Sigmoid colon (tissue), 7 donors: ENCODE results near the gene POLR1A. TPM values are rescaled to one million over a fixed set of nuclear protein-coding genes. Genes with fewer than 3 reads are reported as not detected.

Experiments used
- DNase-seq: peaks from one replicate; pipeline ENCODE4 v3.0.0-alpha.2; 2019
- H3K27ac ChIP-seq, 4 donors: fragments of 200-600 bp; sonication (generic); one replicate each; pipeline ENCODE4 v1.5.1; 2016 to 2019; ENCODE audit warnings: mild to moderate bottlenecking in 1 of 4
- H3K27me3 ChIP-seq, 3 donors: fragments of 200-600 bp; sonication (generic); one replicate each; pipeline ENCODE4 v1.5.1; 2019; ENCODE audit warnings: mild to moderate bottlenecking in 1 of 3
- H3K36me3 ChIP-seq, 4 donors: fragments of 200-600 bp; sonication (generic); one replicate each; pipeline ENCODE4 v1.5.1; 2016 to 2019
- H3K4me1 ChIP-seq, 4 donors: fragments of 200-600 bp; sonication (generic); one replicate each; pipeline ENCODE4 v1.5.1; 2017 to 2019
- H3K4me3 ChIP-seq, 4 donors: fragments of 200-600 bp; sonication (generic); one replicate each; pipeline ENCODE4 v1.5.1; 2017 to 2019; ENCODE audit warnings: mild to moderate bottlenecking in 2 of 4, moderate library complexity in 1 of 4
- H3K9me3 ChIP-seq, 4 donors: fragments of 200-600 bp in 3 of 4; sonication (generic) in 3 of 4; one replicate each; pipeline versions ENCODE4 v1.5.1 to v1.6.1; 2013 to 2019
- EP300 ChIP-seq, 4 donors: sonication (generic); formaldehyde crosslinking; IDR thresholded peaks; one replicate each; pipeline ENCODE4 v1.6.1; 2017; ENCODE audit warnings: antibody characterized with exemption in 4 of 4
- POLR2A ChIP-seq, 2 donors: fragments of 450-650 bp; IDR thresholded peaks; one replicate each; pipeline ENCODE4 v1.6.1; 2016; ENCODE audit warnings: antibody characterized with exemption in 2 of 2, mild to moderate bottlenecking in 2 of 2, moderate library complexity in 2 of 2
- POLR2AphosphoS5 ChIP-seq, 4 donors: sonication (generic); formaldehyde crosslinking; IDR thresholded peaks; one replicate each; pipeline ENCODE4 v1.6.1; 2017; ENCODE audit warnings: antibody characterized with exemption in 4 of 4
- WGBS, 2 donors: extraction: QIAGEN DNeasy Blood & Tissue Kit; methylation state at CpG; one replicate each; pipeline ENCODE4 v1.1.7; 2013; 5-methylcytosine and 5-hydroxymethylcytosine counted together
- intact Hi-C: fragments of 100-400 bp; cut with DNase I; formaldehyde crosslinking; loops from one replicate; pipeline ENCODE4 v1.15.1; 2023
- polyA plus RNA-seq, 3 donors: library from polyadenylated mRNA; stranded (reverse); fragments of 200-250 nt; gene quantifications; one replicate each; pipeline ENCODE4 v1.2.3, GENCODE V29; 2013
- total RNA-seq, 4 donors: library from RNA; depleted of rRNA; stranded (reverse); fragments of >200 nt; gene quantifications; one replicate each; pipeline ENCODE4 v1.1.0, GENCODE V29; 2016
- TF ChIP-seq, protein P1 (sequence below), 4 experiments: fragments of 450-650 bp in 3 of 4; fragments of 200-600 bp in 1 of 4; IDR thresholded peaks; one replicate each; pipeline ENCODE4 v1.5.1; 2016 to 2019; ENCODE audit warnings: antibody characterized with exemption in 4 of 4, mild to moderate bottlenecking in 3 of 4, moderate library complexity in 2 of 4
- donor health status: healthy with polysubstance abuse.
- donor health status: Bipolar disorder and iron deficiency.
- donor health status: healthy.

POLR1A gene
- total and polyA plus RNA-seq, 7 donors = 1.2 to 17.9 (median 10.1) TPM

DNA sequence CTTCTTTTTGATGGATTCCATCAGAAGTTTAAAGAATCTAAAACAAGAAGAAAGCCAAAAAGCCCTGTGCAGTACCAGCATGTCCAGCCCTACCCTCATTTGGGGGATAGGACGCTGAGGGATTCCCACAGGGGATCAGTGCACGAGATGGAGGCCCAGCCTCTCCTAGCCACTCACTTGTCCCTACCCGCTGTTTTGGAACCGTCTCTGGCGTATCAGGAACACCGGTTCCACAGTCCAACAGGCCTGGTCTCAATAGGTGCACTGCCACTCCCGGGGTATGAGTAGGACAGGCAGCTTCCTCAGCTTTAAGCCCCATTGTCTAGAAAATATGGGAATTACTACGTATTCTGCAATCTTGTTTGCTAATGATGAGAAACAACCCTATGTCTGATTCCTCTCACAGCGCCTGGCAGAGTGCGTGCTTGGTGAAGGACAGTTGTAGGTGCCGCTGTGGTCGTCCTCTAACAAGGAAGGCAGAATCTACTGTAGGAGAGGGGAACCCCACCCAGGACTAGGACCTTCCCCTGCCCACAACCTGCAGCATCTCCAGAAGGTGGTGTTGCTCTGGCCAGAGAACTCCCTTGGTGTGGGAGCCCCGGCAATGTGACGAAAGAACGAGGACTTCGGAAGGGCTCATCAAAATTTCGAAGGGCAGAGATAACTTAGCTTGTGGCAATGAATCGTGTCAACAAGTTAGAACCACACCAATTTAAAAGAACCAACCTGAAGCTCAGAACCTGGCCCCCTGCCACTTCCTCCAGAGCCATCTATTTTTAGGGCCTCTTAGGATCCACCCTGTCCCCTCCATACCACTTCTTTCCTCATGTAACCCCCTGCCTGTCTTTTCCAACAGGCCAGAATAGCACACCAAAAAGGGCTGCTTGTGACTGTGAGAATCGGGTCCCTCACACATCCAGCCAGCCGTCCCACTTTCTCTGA, 71.7 kb downstream of the POLR1A start:
- Histone ChIP-seq H3K36me3 (peaks cover 10 to 70% (median 39%) of the 10 kb centered on the region in 4 donors), H3K27me3 (no peaks in the 10 kb centered on the region), H3K27ac (no peak overlapping the region), H3K4me3 (no peak overlapping the region), H3K4me1 (peaks cover 0 to 39% (median 29%) of the 10 kb centered on the region in 4 donors), H3K9me3 (no peaks in the 10 kb centered on the region)
- no peak for DNase-seq
- 93 to 95% methylated on average over 20 of the region's 20 CpGs for WGBS, 2 donors
- no peak for TF ChIP-seq POLR2A (IDR thresholded peaks at IDR 0.05)
- no peak for TF ChIP-seq EP300 (IDR thresholded peaks at IDR 0.05)
- TF ChIP-seq, protein P1, sequence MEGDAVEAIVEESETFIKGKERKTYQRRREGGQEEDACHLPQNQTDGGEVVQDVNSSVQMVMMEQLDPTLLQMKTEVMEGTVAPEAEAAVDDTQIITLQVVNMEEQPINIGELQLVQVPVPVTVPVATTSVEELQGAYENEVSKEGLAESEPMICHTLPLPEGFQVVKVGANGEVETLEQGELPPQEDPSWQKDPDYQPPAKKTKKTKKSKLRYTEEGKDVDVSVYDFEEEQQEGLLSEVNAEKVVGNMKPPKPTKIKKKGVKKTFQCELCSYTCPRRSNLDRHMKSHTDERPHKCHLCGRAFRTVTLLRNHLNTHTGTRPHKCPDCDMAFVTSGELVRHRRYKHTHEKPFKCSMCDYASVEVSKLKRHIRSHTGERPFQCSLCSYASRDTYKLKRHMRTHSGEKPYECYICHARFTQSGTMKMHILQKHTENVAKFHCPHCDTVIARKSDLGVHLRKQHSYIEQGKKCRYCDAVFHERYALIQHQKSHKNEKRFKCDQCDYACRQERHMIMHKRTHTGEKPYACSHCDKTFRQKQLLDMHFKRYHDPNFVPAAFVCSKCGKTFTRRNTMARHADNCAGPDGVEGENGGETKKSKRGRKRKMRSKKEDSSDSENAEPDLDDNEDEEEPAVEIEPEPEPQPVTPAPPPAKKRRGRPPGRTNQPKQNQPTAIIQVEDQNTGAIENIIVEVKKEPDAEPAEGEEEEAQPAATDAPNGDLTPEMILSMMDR (IDR thresholded peaks at IDR 0.05) = no peak
- TF ChIP-seq POLR2AphosphoS5 (IDR thresholded peaks at IDR 0.05) = no peak
- intact Hi-C loops = no loop called here

DNA sequence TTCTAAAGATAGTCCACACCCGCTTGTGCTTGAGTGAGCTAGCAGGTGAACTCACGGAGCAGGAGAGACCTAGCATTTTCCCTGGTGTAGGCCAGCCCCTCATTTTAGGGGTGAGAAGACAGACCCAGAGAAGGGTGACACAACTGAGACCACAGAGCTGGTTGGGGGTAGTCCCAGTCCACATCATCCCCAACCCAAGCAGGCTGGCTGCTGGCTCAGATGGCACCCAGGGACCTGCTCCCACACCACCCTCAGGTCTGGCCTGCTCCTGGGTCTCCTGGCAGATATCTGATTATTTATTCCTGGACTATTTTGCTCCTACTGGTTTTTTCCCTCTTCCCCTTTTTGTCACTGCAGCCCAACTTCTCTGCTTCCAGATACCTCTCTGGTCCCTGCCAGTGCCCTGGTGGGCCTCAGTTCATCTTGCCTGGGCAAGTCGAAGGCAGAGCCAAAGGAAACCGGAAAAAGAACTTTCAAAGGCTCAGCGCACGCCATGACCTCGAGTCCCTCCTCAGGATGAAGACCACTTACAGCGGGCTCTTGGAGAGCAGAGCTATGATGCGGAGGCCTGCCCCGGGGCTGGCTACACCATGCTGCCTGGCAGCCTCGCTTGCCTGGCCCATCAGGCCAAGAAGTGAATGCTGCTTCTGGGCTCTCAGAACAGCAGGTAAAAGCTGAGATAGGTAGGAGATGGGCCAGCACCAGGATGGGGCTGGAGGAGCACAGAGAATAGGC, 72.7 kb downstream of the POLR1A start:
- no peaks in the 10 kb centered on the region for H3K9me3 ChIP-seq
- H3K4me1 ChIP-seq = peaks cover 0 to 31% (median 26%) of the 10 kb centered on the region in 4 donors
- DNase-seq = no peak
- intact Hi-C loops = no loop called here
- no peak for TF ChIP-seq EP300 (IDR thresholded peaks at IDR 0.05)
- TF ChIP-seq POLR2A (IDR thresholded peaks at IDR 0.05) = no peak
- TF ChIP-seq, protein P1 (IDR thresholded peaks at IDR 0.05) = no peak
- TF ChIP-seq POLR2AphosphoS5 (IDR thresholded peaks at IDR 0.05) = no peak
- no peaks in the 10 kb centered on the region for H3K27me3 ChIP-seq
- 96 to 97% methylated on average over 11 of the region's 11 CpGs for WGBS, 2 donors
- peaks cover 10 to 70% (median 47%) of the 10 kb centered on the region in 4 donors for H3K36me3 ChIP-seq
- no peak overlapping the region for H3K4me3 ChIP-seq
- no peak overlapping the region for H3K27ac ChIP-seq

DNA sequence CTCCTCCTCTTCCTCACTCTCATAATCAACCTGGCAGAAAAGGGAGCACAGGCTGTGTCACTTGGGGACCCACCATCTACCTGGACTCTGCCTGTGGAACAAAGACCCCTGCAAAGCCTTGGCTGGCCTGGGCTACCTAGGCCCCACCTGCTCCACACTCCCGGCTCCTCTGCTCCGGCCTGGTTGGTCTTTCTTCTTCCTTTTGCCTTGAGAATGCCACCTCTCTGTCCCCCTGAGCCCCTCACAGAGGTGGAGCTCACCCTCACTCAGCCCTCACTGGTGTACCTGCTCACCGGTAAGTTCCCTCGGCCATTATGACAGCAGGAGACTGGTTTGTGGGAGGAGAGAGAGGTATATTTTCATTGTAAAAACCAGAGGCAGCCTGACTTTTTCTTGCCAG, 74.1 kb downstream of the POLR1A start:
- TF ChIP-seq POLR2A (IDR thresholded peaks at IDR 0.05) (no peak), POLR2AphosphoS5 (IDR thresholded peaks at IDR 0.05) (no peak), EP300 (IDR thresholded peaks at IDR 0.05) (no peak)
- TF ChIP-seq, protein P1 (IDR thresholded peaks at IDR 0.05) = no peak
- no peak for DNase-seq
- no peak overlapping the region for H3K4me3 ChIP-seq
- no peaks in the 10 kb centered on the region for H3K9me3 ChIP-seq
- peaks cover 10 to 80% (median 58%) of the 10 kb centered on the region in 4 donors for H3K36me3 ChIP-seq
- H3K4me1 ChIP-seq = peaks cover 0 to 17% (median 15%) of the 10 kb centered on the region in 4 donors
- no peaks in the 10 kb centered on the region for H3K27me3 ChIP-seq
- intact Hi-C loops = no loop called here
- no peak overlapping the region for H3K27ac ChIP-seq
- WGBS, 2 donors = 97 to 99% methylated on average over 4 of the region's 4 CpGs

DNA sequence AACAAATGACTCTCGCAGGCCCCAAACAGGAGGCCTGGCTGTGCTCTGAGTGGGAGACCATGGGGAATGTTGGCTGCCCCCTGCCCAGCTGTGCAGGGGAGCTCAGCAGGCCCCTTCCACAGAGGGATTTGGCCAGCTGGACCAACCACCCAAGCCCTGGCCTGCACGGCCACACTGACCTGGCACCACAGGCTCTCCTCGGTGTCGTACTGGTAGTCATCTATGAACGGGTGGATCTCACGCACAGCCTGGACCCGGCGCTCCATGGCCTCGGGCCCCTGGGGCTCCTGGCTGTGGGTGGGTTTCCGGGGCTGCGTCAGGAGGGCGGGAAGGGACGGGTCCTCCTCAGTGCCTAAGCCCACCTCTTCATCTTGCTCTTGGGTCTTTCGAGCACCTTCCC, 74.5 kb downstream of the POLR1A start:
- DNase-seq = no peak
- H3K9me3 ChIP-seq = no peaks in the 10 kb centered on the region
- intact Hi-C loops = no loop called here
- no peak overlapping the region for H3K4me3 ChIP-seq
- TF ChIP-seq POLR2AphosphoS5 (IDR thresholded peaks at IDR 0.05) = no peak
- TF ChIP-seq, protein P1 (IDR thresholded peaks at IDR 0.05) = no peak
- no peak for TF ChIP-seq EP300 (IDR thresholded peaks at IDR 0.05)
- no peak for TF ChIP-seq POLR2A (IDR thresholded peaks at IDR 0.05)
- H3K27me3 ChIP-seq = no peaks in the 10 kb centered on the region
- peaks cover 10 to 84% (median 60%) of the 10 kb centered on the region in 4 donors for H3K36me3 ChIP-seq
- no peak overlapping the region for H3K27ac ChIP-seq
- 97 to 98% methylated on average over 14 of the region's 14 CpGs for WGBS, 2 donors
- peaks cover 0 to 13% (median 11%) of the 10 kb centered on the region in 4 donors for H3K4me1 ChIP-seq
